Naive thymus-derived CD4-positive, alpha-beta T cell (primary cell): Measurements from ENCODE around the gene FILIP1. TPM values are rescaled to one million over a fixed set of nuclear protein-coding genes. Genes with fewer than 3 reads are reported as not detected.
A peak's percentile ranks its signal among the peaks of the same experiment; 100 is the strongest.

Experiments used
- ATAC-seq: fragments of 150-1000 bp; cut with Tn5 transposase; 2 replicates; pipeline ENCODE4 v1.10.0; 2021; ENCODE audit warnings: mild to moderate bottlenecking, moderate library complexity
- CTCF ChIA-PET: fragments of 350-600 bp; sonication (Branson Sonifier 250); formaldehyde crosslinking; loops from one replicate; lab custom pipeline; 2021; ENCODE audit warnings: antibody characterized with exemption; lab: Charles Lee
- POLR2A ChIA-PET: fragments of 350-600 bp; sonication (Branson Sonifier 250); formaldehyde crosslinking; loops from one replicate; lab custom pipeline; 2021; ENCODE audit warnings: antibody characterized with exemption, inconsistent platforms; lab: Charles Lee
- DNase-seq, 9 donors: peaks; one replicate each; pipeline versions ENCODE4 v3.0.0 to v3.0.0-alpha.2; 2020 to 2022; ENCODE audit warnings: mixed read lengths in 1 of 9
- H3K27ac ChIP-seq: one replicate; pipeline ENCODE4 v1.7.0; 2013; ENCODE audit warnings: mild to moderate bottlenecking, low read depth, low read length, moderate library complexity
- H3K27me3 ChIP-seq, 2 donors: one replicate each; pipeline ENCODE4 v1.7.0; 2013; ENCODE audit warnings: low read length in 2 of 2, mild to moderate bottlenecking in 2 of 2, moderate library complexity in 2 of 2; ENCODE audit not compliant: control insufficient read depth in 2 of 2, insufficient read depth in 2 of 2
- H3K36me3 ChIP-seq, 3 experiments: 1 replicate in 2 of 3; 2 replicates in 1 of 3; pipeline ENCODE4 v1.7.0; 2013; ENCODE audit warnings: low read length in 3 of 3, mild to moderate bottlenecking in 3 of 3, moderate library complexity in 1 of 3; ENCODE audit not compliant: insufficient read depth in 3 of 3, control insufficient read depth in 2 of 3
- H3K4me1 ChIP-seq, 2 donors: one replicate each; pipeline ENCODE4 v1.7.0; 2013; ENCODE audit warnings: low read length in 2 of 2, mild to moderate bottlenecking in 2 of 2, moderate library complexity in 1 of 2; ENCODE audit not compliant: control insufficient read depth in 2 of 2, insufficient read depth in 2 of 2
- H3K4me3 ChIP-seq: 2 replicates; pipeline ENCODE4 v1.7.0; 2013; ENCODE audit warnings: mild to moderate bottlenecking, low read length
- H3K9me3 ChIP-seq, 3 experiments: 1 replicate in 2 of 3; 2 replicates in 1 of 3; pipeline ENCODE4 v1.7.0; 2013; ENCODE audit warnings: low read length in 3 of 3; ENCODE audit not compliant: control insufficient read depth in 2 of 3
- H3K27ac Mint-ChIP-seq, 9 donors: one replicate each; pipeline ENCODE4 v1.8.0; 2020 to 2022; ENCODE audit warnings: mixed read lengths in 9 of 9, mild to moderate bottlenecking in 8 of 9, moderate library complexity in 5 of 9, inconsistent platforms in 2 of 9
- H3K27me3 Mint-ChIP-seq, 5 donors: one replicate each; pipeline ENCODE4 v1.8.0; 2021 to 2022; ENCODE audit warnings: mixed read lengths in 5 of 5, mild to moderate bottlenecking in 1 of 5
- H3K36me3 Mint-ChIP-seq, 5 donors: one replicate each; pipeline ENCODE4 v1.8.0; 2020 to 2022; ENCODE audit warnings: mixed read lengths in 5 of 5, mild to moderate bottlenecking in 3 of 5, inconsistent platforms in 1 of 5
- H3K4me1 Mint-ChIP-seq, 7 donors: one replicate each; pipeline ENCODE4 v1.8.0; 2020 to 2022; ENCODE audit warnings: mixed read lengths in 7 of 7, mild to moderate bottlenecking in 3 of 7, inconsistent platforms in 1 of 7
- H3K4me3 Mint-ChIP-seq, 10 donors: one replicate each; pipeline ENCODE4 v1.8.0; 2020 to 2022; ENCODE audit warnings: mild to moderate bottlenecking in 10 of 10, mixed read lengths in 10 of 10, moderate library complexity in 6 of 10, inconsistent platforms in 2 of 10
- H3K9me3 Mint-ChIP-seq, 11 donors: one replicate each; pipeline ENCODE4 v1.8.0; 2020 to 2022; ENCODE audit warnings: mixed read lengths in 11 of 11, mild to moderate bottlenecking in 4 of 11, inconsistent platforms in 1 of 11, moderate library complexity in 1 of 11
- intact Hi-C, 2 donors: fragments of 100-400 bp; cut with micrococcal nuclease; formaldehyde crosslinking; loops; one replicate each; pipeline ENCODE4 v1.15.1; 2023
- polyA plus RNA-seq, 2 donors: library from polyadenylated mRNA; unstranded; fragments of 300-500 nt; fragmentation: Illumina TruSeq; gene quantifications; one replicate each; pipeline ENCODE4 v1.2.3, GENCODE V29; 2021
- total RNA-seq, 6 experiments: library from RNA in 5 of 6; stranded (reverse) in 5 of 6; gene quantifications; 1 replicate in 5 of 6; 2 replicates in 1 of 6; pipeline ENCODE4 v1.2.3 and lab custom pipeline; 2021 to 2026

The FILIP1 gene
- total and polyA plus RNA-seq, 7 experiments from 2014 or later, result 0.08 to 0.15 (median 0.12) TPM; not detected in 4

- ChIA-PET CTCF (interaction anchor here (1.0 kb wide), 1 partner anchor 19 kb away, joined by 3 read pairs; no protein-coding TSS in a partner anchor), POLR2A (interaction anchor here (0.6 to 1.3 kb wide), 3 partner anchors 10 to 320 kb away, joined by 3 to 4 read pairs (median 3); partner anchors contain the start of gene SENP6)
- Histone ChIP-seq H3K27me3 (no peaks in the 10 kb centered on the region), H3K36me3 (peaks cover 0 to 6% (median 0%) of the 10 kb centered on the region in 3 experiments), H3K4me1 (peaks cover 21 to 33% of the 10 kb centered on the region in 2 donors), H3K9me3 (no peaks in the 10 kb centered on the region), H3K27ac (peak overlapping the region; percentile 8), H3K4me3 (no peak overlapping the region)
- peak overlapping the region in 5 of 10 donors; percentile 23 to 80 (median 50) for H3K4me3 Mint-ChIP-seq
- intact Hi-C loops, result loop anchor here in 1 of 2 donors (1.0 to 10.0 kb wide), 3 partner anchors 9 to 1829 kb away; partner anchors contain the start of gene CGAS
- ATAC-seq (no peak), DNase-seq (no peak)
- no peaks in the 10 kb centered on the region for H3K9me3 Mint-ChIP-seq
- no peaks in the 10 kb centered on the region for H3K27me3 Mint-ChIP-seq
- peaks cover 4 to 17% (median 8%) of the 10 kb centered on the region in 5 donors for H3K36me3 Mint-ChIP-seq
- peak overlapping the region in 1 of 9 donors; percentile 16 for H3K27ac Mint-ChIP-seq
- H3K4me1 Mint-ChIP-seq, result peaks cover 5 to 53% (median 52%) of the 10 kb centered on the region in 7 donors
Observed at GRCh38 chr6:75281653-75282052, 211.9 kb downstream of the FILIP1 start.

DNA sequence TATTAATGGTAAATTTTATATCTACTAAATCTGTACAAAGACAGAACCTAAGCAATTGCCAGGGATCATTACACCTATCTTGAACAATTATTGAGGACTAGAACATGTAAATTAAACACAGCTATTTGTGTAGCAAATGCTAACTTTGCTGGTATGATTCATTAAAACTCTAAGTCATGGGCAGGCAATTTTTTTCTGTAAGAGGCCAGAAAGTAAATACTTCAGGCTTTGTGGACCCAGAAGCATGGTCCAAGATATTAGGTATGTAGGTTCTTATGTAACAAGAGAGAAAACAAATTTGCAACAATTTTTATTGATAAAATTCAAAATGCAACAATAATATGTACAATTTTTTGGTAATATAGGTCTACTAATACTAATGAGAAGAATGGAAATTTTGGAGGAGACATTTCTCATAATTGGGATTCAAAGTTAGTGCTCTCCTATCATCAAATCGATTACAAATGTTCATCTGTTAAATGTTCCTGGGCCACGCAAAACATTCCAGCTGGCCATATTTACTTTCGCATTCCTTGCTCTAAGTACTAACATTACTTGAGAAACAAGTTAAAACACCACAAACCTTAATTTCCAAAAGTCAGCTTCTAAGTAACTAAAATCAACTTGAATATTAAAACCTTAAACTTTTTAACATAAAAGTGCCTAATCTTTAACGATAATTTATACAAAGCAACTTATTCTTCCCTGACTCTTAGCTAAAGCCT is 213.3 kb downstream of the FILIP1 start:
- ChIA-PET CTCF (interaction anchor here (1.9 kb wide), 1 partner anchor 249 kb away, joined by 4 read pairs; no protein-coding TSS in a partner anchor), POLR2A (interaction anchor here (0.5 to 2.0 kb wide), 4 partner anchors 10 to 37 kb away, joined by 3 to 8 read pairs (median 4); partner anchors contain the start of gene COX7A2)
- Histone ChIP-seq H3K27me3 (no peaks in the 10 kb centered on the region), H3K9me3 (no peaks in the 10 kb centered on the region), H3K4me1 (peaks cover 22 to 39% of the 10 kb centered on the region in 2 donors), H3K36me3 (peaks cover 0 to 6% (median 0%) of the 10 kb centered on the region in 3 experiments), H3K27ac (no peak overlapping the region), H3K4me3 (no peak overlapping the region)
- H3K27me3 Mint-ChIP-seq, result no peaks in the 10 kb centered on the region
- peak overlapping the region in 6 of 10 donors; percentile 2 to 38 (median 15) for H3K4me3 Mint-ChIP-seq
- peaks cover 19 to 60% (median 59%) of the 10 kb centered on the region in 7 donors for H3K4me1 Mint-ChIP-seq
- H3K27ac Mint-ChIP-seq, result peak overlapping the region in 2 of 9 donors; percentile 15 to 52
- intact Hi-C loops, result loop anchor here (1.0 to 10.0 kb wide), 3 partner anchors 10 to 1828 kb away; partner anchors contain the start of gene CGAS (in 1 of the 2)
- DNase-seq (no peak), ATAC-seq (no peak)
- H3K36me3 Mint-ChIP-seq, result peaks cover 7 to 27% (median 8%) of the 10 kb centered on the region in 5 donors
- H3K9me3 Mint-ChIP-seq, result peaks cover 0 to under 1% (median 0%) of the 10 kb centered on the region in 11 donors

- Histone ChIP-seq H3K4me3 (no peak overlapping the region), H3K36me3 (peaks cover 0 to 4% (median 0%) of the 10 kb centered on the region in 3 experiments), H3K27me3 (no peaks in the 10 kb centered on the region), H3K4me1 (peaks cover 27 to 39% of the 10 kb centered on the region in 2 donors), H3K9me3 (no peaks in the 10 kb centered on the region), H3K27ac (no peak overlapping the region)
- peaks cover 27 to 68% (median 64%) of the 10 kb centered on the region in 7 donors for H3K4me1 Mint-ChIP-seq
- intact Hi-C loops, result no loop called here
- H3K9me3 Mint-ChIP-seq, result peaks cover 0 to 4% (median 0%) of the 10 kb centered on the region in 11 donors
- ATAC-seq (no peak), DNase-seq (no peak)
- CTCF ChIA-PET, result interaction anchor here (0.6 to 1.9 kb wide), 2 partner anchors 250 to 1504 kb away, joined by 3 to 4 read pairs; no protein-coding TSS in a partner anchor
- H3K27ac Mint-ChIP-seq, result peak overlapping the region in 3 of 9 donors; percentile 40 to 54 (median 52)
- peak overlapping the region in 4 of 10 donors; percentile 2 to 60 (median 12) for H3K4me3 Mint-ChIP-seq
- H3K36me3 Mint-ChIP-seq, result peaks cover 8 to 32% (median 14%) of the 10 kb centered on the region in 5 donors
- H3K27me3 Mint-ChIP-seq, result no peaks in the 10 kb centered on the region
- POLR2A ChIA-PET, result interaction anchor here (1.6 to 2.0 kb wide), 2 partner anchors 29 to 36 kb away, joined by 3 to 8 read pairs; partner anchors contain the start of gene COX7A2
Observed at GRCh38 chr6:75279418-75279817, 214.2 kb downstream of the FILIP1 start.

- CTCF ChIA-PET, result interaction anchor here (0.6 to 1.9 kb wide), 2 partner anchors 251 to 1504 kb away, joined by 3 to 4 read pairs; no protein-coding TSS in a partner anchor
Observed at GRCh38 chr6:75278474-75279077, 215.0 kb downstream of the FILIP1 start.

GRCh38 chr6:75275067-75275466 is 218.5 kb downstream of the FILIP1 start:
- no peak overlapping the region for H3K27ac ChIP-seq
- no peak overlapping the region for H3K4me3 ChIP-seq
- Mint-ChIP-seq H3K27ac (peak overlapping the region in 8 of 9 donors; percentile 2 to 76 (median 15)), H3K9me3 (peaks cover 0 to 10% (median 0%) of the 10 kb centered on the region in 11 donors), H3K4me1 (peaks cover 52 to 91% (median 69%) of the 10 kb centered on the region in 7 donors), H3K4me3 (peak overlapping the region in 3 of 10 donors; percentile 1 to 37 (median 23)), H3K36me3 (peaks cover 13 to 66% (median 30%) of the 10 kb centered on the region in 5 donors), H3K27me3 (no peaks in the 10 kb centered on the region)
- ATAC-seq (peak; percentile 37), DNase-seq (no peak)
- ChIA-PET CTCF (no interaction called here), POLR2A (interaction anchor here (1.2 to 1.3 kb wide), 2 partner anchors 9 to 32 kb away, joined by 5 read pairs; partner anchors contain the start of genes COX7A2 and TMEM30A)
- H3K36me3 ChIP-seq, result peaks cover 0 to 13% (median 0%) of the 10 kb centered on the region in 3 experiments
- intact Hi-C loops, result no loop called here
- H3K9me3 ChIP-seq, result no peaks in the 10 kb centered on the region
- H3K4me1 ChIP-seq, result peaks cover 12 to 26% of the 10 kb centered on the region in 2 donors
- H3K27me3 ChIP-seq, result no peaks in the 10 kb centered on the region

More at GRCh38 chr6:75278474-75279077, 215.0 kb downstream of the FILIP1 start:
- no peak for DNase-seq
- POLR2A ChIA-PET, result interaction anchor here (0.7 to 2.0 kb wide), 2 partner anchors 35 to 37 kb away, joined by 3 to 8 read pairs; partner anchors contain the start of gene COX7A2
- Histone ChIP-seq H3K9me3 (no peaks in the 10 kb centered on the region), H3K27ac (no peak overlapping the region), H3K36me3 (no peaks in the 10 kb centered on the region), H3K27me3 (no peaks in the 10 kb centered on the region), H3K4me1 (peaks cover 29 to 39% of the 10 kb centered on the region in 2 donors), H3K4me3 (no peak overlapping the region)
- H3K27me3 Mint-ChIP-seq, result no peaks in the 10 kb centered on the region
- intact Hi-C loops, result no loop called here
- peak overlapping the region in 8 of 10 donors; percentile 1 to 64 (median 12) for H3K4me3 Mint-ChIP-seq
- H3K9me3 Mint-ChIP-seq, result peaks cover 0 to 4% (median 0%) of the 10 kb centered on the region in 11 donors
- peak; percentile 34 for ATAC-seq
- H3K4me1 Mint-ChIP-seq, result peaks cover 35 to 76% (median 72%) of the 10 kb centered on the region in 7 donors
- H3K27ac Mint-ChIP-seq, result peak overlapping the region in 4 of 9 donors; percentile 2 to 4 (median 3)
- peaks cover 8 to 40% (median 21%) of the 10 kb centered on the region in 5 donors for H3K36me3 Mint-ChIP-seq
